ENCODE results near the gene PITPNM2. TPM values are rescaled to one million over a fixed set of nuclear protein-coding genes. Genes with fewer than 3 reads are reported as not detected.

The PITPNM2 gene
- total RNA-seq, 4 donors from 2014 or later, result 10.4 to 24.4 (median 13.3) TPM

DNA sequence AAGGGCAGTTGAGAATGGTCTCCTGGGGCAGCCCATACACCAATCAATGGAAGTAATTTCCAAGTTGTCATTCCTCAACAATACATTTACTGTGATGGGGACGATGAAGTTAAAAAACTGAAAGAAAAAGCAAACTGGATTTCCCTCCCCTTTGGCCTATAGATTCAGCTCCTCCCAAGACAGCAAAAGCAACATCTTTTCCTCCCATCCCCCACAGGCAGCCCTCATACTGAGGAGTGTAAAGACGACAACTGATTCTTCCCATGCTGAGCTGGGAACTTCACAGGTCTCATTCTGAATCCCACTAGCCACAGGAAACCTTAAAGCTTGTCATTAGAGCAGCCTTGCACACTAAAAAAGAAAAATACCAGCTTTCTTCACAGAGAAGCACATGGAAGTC lies 48.5 kb downstream of the PITPNM2 start:
- Histone ChIP-seq H3K27ac (replicated peaks in 1 of 4) (no peak overlapping the region), H3K4me3 (no peak overlapping the region), H3K36me3 (peaks cover 0 to 14% (median 4%) of the 10 kb centered on the region in 4 donors), H3K9me3 (no peaks in the 10 kb centered on the region), H3K4me1 (peaks cover 28 to 68% (median 56%) of the 10 kb centered on the region in 4 donors), H3K27me3 (no peaks in the 10 kb centered on the region)
- DNase-seq (ENCODE audit: extremely low spot score), result no peak
- no peak for TF ChIP-seq POLR2A (IDR thresholded peaks at IDR 0.05; ENCODE audit: low read depth)
- no peak for TF ChIP-seq EP300 (IDR thresholded peaks at IDR 0.05)
- TF ChIP-seq POLR2AphosphoS5 (IDR thresholded peaks at IDR 0.05), result no peak
- TF ChIP-seq, protein P1, sequence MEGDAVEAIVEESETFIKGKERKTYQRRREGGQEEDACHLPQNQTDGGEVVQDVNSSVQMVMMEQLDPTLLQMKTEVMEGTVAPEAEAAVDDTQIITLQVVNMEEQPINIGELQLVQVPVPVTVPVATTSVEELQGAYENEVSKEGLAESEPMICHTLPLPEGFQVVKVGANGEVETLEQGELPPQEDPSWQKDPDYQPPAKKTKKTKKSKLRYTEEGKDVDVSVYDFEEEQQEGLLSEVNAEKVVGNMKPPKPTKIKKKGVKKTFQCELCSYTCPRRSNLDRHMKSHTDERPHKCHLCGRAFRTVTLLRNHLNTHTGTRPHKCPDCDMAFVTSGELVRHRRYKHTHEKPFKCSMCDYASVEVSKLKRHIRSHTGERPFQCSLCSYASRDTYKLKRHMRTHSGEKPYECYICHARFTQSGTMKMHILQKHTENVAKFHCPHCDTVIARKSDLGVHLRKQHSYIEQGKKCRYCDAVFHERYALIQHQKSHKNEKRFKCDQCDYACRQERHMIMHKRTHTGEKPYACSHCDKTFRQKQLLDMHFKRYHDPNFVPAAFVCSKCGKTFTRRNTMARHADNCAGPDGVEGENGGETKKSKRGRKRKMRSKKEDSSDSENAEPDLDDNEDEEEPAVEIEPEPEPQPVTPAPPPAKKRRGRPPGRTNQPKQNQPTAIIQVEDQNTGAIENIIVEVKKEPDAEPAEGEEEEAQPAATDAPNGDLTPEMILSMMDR (IDR thresholded peaks at IDR 0.05), result no peak
- WGBS, result 93% methylated on average over 2 of the region's 2 CpGs
- intact Hi-C loops (cut with DNase I), result no loop called here

DNA sequence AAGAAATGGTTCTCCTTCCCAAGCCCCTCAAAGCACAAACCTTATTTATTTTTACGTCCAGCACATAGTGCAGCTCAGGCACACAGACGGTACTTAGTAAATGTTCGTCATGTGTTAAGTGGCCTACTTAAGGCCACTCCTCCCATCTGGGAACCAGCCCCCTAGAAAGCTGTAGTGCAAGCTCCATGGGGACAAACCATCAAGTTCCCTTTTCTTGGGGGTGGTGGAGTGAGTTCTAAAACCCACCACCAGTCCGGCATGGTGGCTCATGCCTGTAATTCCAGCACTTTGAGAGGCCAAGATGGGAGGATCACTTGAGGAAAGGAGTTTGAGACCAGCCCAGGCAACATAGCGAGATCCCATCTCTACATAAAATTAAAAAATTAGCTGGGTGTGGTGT lies 49.4 kb downstream of the PITPNM2 start:
- TF ChIP-seq POLR2AphosphoS5 (IDR thresholded peaks at IDR 0.05) (no peak), POLR2A (IDR thresholded peaks at IDR 0.05; ENCODE audit: low read depth) (no peak), EP300 (IDR thresholded peaks at IDR 0.05) (no peak)
- TF ChIP-seq, protein P1 (IDR thresholded peaks at IDR 0.05), result no peak
- Histone ChIP-seq H3K9me3 (no peaks in the 10 kb centered on the region), H3K27ac (replicated peaks in 1 of 4) (no peak overlapping the region), H3K4me3 (no peak overlapping the region), H3K36me3 (peaks cover 0 to 14% (median 4%) of the 10 kb centered on the region in 4 donors), H3K27me3 (no peaks in the 10 kb centered on the region), H3K4me1 (peaks cover 28 to 68% (median 56%) of the 10 kb centered on the region in 4 donors)
- no peak for DNase-seq (ENCODE audit: extremely low spot score)
- intact Hi-C loops (cut with DNase I), result no loop called here
- 91% methylated on average over 5 of the region's 5 CpGs for WGBS

Other genes starting within 250 kb of the PITPNM2 start
- gene ABCB9, start 184.6 kb downstream of the PITPNM2 start, total RNA-seq, result 1 to 10 TPM; 1.7 to 6.2 (median 4.2) TPM
- gene OGFOD2, start 175.8 kb downstream of the PITPNM2 start, total RNA-seq, result 10 to 100 TPM in 2 of 4 donors, 1 to 10 TPM in 2; 5.6 to 15.3 (median 8.6) TPM
- gene ARL6IP4, start 170.4 kb downstream of the PITPNM2 start, total RNA-seq, result 100 to 1,000 TPM; 262 to 318 (median 288) TPM
- gene MPHOSPH9, start 82.1 kb upstream of the PITPNM2 start, total RNA-seq, result 10 to 100 TPM; 14.2 to 25.3 (median 15.1) TPM
- 10 to 100 TPM in 1 of 4 donors, 1 to 10 TPM in 3; 7.9 to 13.7 (median 9.2) TPM for gene MTRFR, start 82.3 kb upstream of the PITPNM2 start, total RNA-seq
- gene CDK2AP1, start 120.8 kb upstream of the PITPNM2 start, total RNA-seq, result 100 to 1,000 TPM in 3 of 4 donors, 10 to 100 TPM in 1; 96.1 to 173 (median 128) TPM
- gene SBNO1, start 213.8 kb upstream of the PITPNM2 start, total RNA-seq, result 10 to 100 TPM; 26.7 to 31.8 (median 29.9) TPM
- 100 to 1,000 TPM in 1 of 4 donors, 10 to 100 TPM in 3; 49.4 to 106 (median 70.2) TPM for gene KMT5A, start 233.0 kb upstream of the PITPNM2 start, total RNA-seq

Measured in esophagus muscularis mucosa (tissue), 4 donors.